ENCODE results near the gene EPHB1. TPM values are rescaled to one million over a fixed set of nuclear protein-coding genes. Genes with fewer than 3 reads are reported as not detected.

Gene EPHB1
- total and polyA plus RNA-seq, 2 of the 13 experiments (the other 11 are each of a cell fraction or from before 2014, with no cell fraction given): 0.07 to 0.21 TPM

- intact Hi-C loops (cut with micrococcal nuclease; ENCODE audit: unreplicated experiment) (no loop called here), in situ Hi-C loops (cut with HindIII; ENCODE audit: extremely low pct_ligation_motif_present, low pct_unique_long_range_greater_than_20kb) (loop anchor here (10.0 kb wide), 2 partner anchors 705 to 1095 kb away; no protein-coding TSS in a partner anchor)
- no TSS peak for BruUV-seq (replicated peaks)
- Histone ChIP-seq H4K20me1 (ENCODE audit: insufficient read depth, low read length) (no peaks in the 10 kb centered on the region), H3K79me2 (ENCODE audit: insufficient read depth, low read length) (no peaks in the 10 kb centered on the region), H3K4me1 (ENCODE audit: insufficient read depth, low read length) (0 out of 2 replicates have a peak, but pooled peaks cover 6% of the 10 kb centered on the region), H3K27ac (ENCODE audit: extremely low read length, insufficient read depth, low read length) (no peak overlapping the region), H2AFZ (ENCODE audit: low read length) (no peak overlapping the region), H3K9ac (ENCODE audit: insufficient read depth, low read depth, low read length) (no peak overlapping the region), H3K4me2 (ENCODE audit: low read depth, low read length) (no peak overlapping the region), H3K4me3 (replicated peaks in 1 of 3; ENCODE audit: insufficient read depth in 1 of 3, low read depth in 2 of 3, low read length in 3 of 3) (no peak overlapping the region), H3K36me3 (replicated peaks in 1 of 2; ENCODE audit: control insufficient read depth in 1 of 2, insufficient read depth in 2 of 2, low read length in 2 of 2) (no peaks in the 10 kb centered on the region), H3K9me3 (ENCODE audit: low read length) (no peaks in the 10 kb centered on the region), H3K27me3 (ENCODE audit: control insufficient read depth in 1 of 2, insufficient read depth in 2 of 2, low read length in 2 of 2) (peaks cover 1 to 28% of the 10 kb centered on the region in 2 experiments; a peak in 4 of 5 replicates)
- CTCF ChIA-PET (ENCODE audit: low intra/inter-chr PET ratio, low total read pairs): no interaction called here
- DNase-seq (ENCODE audit: low spot score) (no peak), ATAC-seq (no peak), FAIRE-seq (no peak)
- POLR2A ChIA-PET: no interaction called here
- TF ChIP-seq PAX8 (CRISPR knock-in tag; IDR thresholded peaks at IDR 0.05; ENCODE audit: borderline replicate concordance): no peak
- TF ChIP-seq HES4 (CRISPR knock-in tag; IDR thresholded peaks at IDR 0.05; ENCODE audit: borderline replicate concordance): no peak
- no peak for TF ChIP-seq ZNF530 (CRISPR knock-in tag; IDR thresholded peaks at IDR 0.05; ENCODE audit: low read depth)
- TF ChIP-seq ZNF251 (CRISPR knock-in tag; IDR thresholded peaks at IDR 0.05): no peak
- TF ChIP-seq RARA (CRISPR knock-in tag; IDR thresholded peaks at IDR 0.05): no peak
- TF ChIP-seq ZBTB1 (CRISPR knock-in tag; IDR thresholded peaks at IDR 0.05; ENCODE audit: borderline replicate concordance): no peak
- no peak for TF ChIP-seq MTERF4 (CRISPR knock-in tag; IDR thresholded peaks at IDR 0.05)
- no peak for TF ChIP-seq IKZF4 (CRISPR knock-in tag; IDR thresholded peaks at IDR 0.05; ENCODE audit: borderline replicate concordance, low read depth, not compliant biosample characterization)
- TF ChIP-seq ZNF784 (CRISPR knock-in tag; IDR thresholded peaks at IDR 0.05; ENCODE audit: borderline replicate concordance): no peak
- TF ChIP-seq ZBTB21 (CRISPR knock-in tag; IDR thresholded peaks at IDR 0.05): no peak
- TF ChIP-seq ZNF101 (CRISPR knock-in tag; IDR thresholded peaks at IDR 0.05; ENCODE audit: borderline replicate concordance, low read depth): no peak
- no peak for TF ChIP-seq ZNF432 (CRISPR knock-in tag; IDR thresholded peaks at IDR 0.05; ENCODE audit: borderline replicate concordance)
- no peak for TF ChIP-seq ZNF24 (IDR thresholded peaks at IDR 0.05)
- no peak for TF ChIP-seq KDM3A (CRISPR knock-in tag; IDR thresholded peaks at IDR 0.05; ENCODE audit: low read depth)
- no peak for TF ChIP-seq BRCA1 (CRISPR knock-in tag; IDR thresholded peaks at IDR 0.05)
- 0% methylated on average over 5 of the region's 6 CpGs for WGBS (ENCODE audit: low lambda C conversion rate)
Measured at GRCh38 chr3:134799393-134799792, 4.3 kb downstream of the EPHB1 start.
